GM21737 (cell line): ENCODE data around the gene ETFDH.
"Not testable (repeated sequence)": the region's sequence is repeated elsewhere in the genome, so short reads cannot be mapped to it uniquely, and the experiment has no call there.

ENCODE experiments used
- ATAC-seq: cut with Tn5 transposase; IDR thresholded peaks from one replicate; pipeline ENCODE4 v1.9.1; 2021; ENCODE audit warnings: mild to moderate bottlenecking, moderate library complexity; ENCODE audit not compliant: unreplicated experiment

ETFDH gene

DNA sequence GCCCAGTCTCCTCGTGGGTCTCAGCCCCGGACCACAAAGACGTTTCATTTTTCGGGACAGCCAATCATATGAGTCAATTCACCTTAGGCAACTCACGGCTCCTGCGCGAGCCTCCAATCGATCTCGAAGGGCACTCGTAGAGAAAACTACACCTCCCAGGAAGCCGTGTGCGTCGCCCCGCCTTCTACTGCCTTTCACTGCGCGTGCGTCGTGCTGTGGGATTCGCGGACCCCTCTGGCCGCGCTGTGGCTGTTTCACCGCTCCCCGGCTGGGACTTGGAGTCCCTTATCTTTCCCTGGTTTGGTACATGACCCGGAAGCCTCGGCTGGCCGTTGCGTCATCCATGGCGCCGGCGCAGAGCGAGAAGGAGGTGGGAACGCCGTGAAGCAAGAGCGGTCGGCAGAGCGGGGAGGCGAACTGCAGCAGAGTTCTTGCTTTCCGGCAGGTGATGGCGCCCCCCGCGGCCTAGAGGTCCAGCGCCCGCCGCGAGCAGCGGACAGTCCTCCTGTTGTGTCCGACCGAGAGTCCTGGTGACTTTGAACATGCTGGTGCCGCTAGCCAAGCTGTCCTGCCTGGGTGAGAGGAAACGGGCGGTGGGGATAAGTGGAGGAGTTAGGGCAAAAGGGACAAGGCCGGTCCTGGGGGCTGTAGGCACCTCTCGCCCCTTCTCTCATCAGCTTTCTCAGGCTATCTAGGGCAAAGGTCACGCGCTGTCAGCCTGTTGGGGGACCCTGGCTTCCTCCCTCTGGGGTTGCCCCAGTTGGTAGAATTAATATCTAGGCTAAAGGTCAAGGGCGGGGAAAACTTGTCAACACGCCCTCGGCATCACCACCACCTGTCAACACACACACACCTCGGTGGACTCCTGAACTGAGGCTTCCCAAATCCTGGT, at the start of gene ETFDH:
ETFDH (plus strand) TSS at position 382 of the 892 bp plus-strand sequence; CDS start at position 543, 161 bp downstream.
- ATAC-seq, result peak; percentile 86

DNA sequence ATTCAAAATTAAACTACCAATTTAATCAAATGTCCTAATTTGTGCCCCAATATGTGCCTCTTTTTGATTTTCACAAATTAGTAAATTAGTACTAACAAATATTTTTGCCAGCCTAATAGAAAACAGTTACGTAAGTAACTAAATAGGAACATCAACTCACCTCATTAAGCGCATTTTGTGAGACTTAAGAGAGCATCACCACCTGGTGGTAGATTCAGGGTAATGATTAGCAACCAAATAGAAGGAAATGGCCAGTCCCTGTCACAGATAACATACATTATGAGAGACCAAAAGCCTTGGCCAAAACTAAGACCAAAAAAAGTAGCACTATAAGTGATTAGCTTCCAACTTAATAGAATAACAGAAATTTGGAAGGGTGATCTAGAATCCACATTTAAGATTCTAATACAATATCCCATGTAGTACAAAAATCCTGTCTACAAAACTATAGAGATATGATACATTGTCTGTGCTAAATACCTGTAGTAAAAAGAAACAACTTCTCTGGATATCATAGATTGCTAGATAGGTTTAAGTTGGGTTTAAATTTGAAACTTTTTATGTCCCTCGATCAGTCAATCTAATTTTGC, 47.1 kb upstream of the ETFDH start:
- ATAC-seq, result peak; percentile 89

GRCh38 chr4:158625544-158625943, 46.6 kb upstream of the ETFDH start:
- no peak for ATAC-seq

- no peak for ATAC-seq
These were observed 41.2 kb upstream of the ETFDH start for GRCh38 chr4:158630893-158631292.

DNA sequence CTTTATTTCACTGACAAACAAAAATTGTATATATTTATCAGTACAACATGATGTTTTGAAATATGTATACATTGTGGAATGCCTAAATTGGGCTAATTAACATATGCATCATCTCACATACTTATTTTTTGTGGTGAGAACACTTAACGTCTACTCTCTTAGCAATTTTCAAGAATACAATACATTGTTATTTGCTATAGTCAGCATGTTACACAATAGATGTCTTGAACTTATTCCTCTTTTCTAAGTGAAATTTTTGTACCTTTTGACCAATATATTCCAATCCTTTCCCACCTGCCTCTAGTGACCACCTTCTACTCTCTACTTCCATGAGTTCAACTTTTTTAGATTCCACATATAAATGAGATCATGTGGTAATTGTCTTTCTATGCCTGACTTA, 35.5 kb upstream of the ETFDH start:
- ATAC-seq, result no peak

DNA sequence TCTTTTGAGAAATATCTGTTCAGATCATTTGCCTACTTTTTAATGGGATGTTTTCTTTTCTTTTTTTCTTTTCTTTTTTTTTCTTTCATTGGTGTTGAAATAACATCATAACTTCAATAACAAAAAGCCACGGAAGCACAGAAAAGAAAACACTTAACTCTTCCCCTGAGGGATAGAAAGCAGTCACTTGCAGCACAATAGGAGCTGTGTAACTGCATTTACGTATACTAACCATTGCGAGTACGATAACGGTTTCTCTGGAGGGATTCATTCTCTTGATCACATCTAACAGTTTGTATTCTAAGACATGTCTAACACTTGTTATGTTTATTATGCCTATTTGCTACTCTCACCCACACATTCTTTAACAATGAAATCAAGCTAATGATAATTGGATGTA, 27.7 kb upstream of the ETFDH start:
- no peak for ATAC-seq

DNA sequence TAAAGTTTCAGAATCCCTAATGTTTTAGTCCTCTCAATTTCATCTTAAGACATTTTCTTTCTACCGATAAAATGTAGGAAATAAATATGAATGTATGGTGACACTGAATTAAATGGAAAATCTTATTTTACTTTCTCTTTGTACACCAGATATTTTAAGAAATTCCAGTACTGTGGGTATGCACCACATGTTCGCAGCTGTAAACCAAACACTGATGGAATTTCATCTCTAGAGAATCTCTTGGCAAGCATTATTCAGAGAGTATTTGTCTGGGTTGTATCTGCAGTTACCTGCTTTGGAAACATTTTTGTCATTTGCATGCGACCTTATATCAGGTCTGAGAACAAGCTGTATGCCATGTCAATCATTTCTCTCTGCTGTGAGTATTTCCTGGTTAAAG, 27.3 kb upstream of the ETFDH start:
- no peak for ATAC-seq

GRCh38 chr4:158649111-158649680, 22.9 kb upstream of the ETFDH start:
- no peak for ATAC-seq

GRCh38 chr4:158652920-158653319, 19.2 kb upstream of the ETFDH start:
- ATAC-seq, result no peak

DNA sequence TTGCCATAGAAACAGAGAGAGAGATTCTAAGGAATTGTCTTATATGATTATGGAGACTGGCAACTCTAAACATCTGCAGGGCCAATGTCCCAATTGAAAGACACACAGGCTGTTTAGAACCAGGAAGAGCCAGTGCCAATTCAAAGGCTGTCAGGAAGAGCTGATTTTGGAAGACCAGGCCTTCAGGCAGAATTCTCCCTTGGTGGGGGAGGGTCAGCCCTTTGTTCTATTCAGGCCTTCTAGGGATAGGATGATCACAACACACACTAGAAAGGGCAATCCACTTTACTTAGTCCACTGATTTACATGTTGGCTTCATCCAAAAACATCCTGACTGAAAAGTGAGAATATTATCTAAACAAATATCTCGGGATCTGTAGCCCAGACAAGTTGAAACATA, 15.7 kb upstream of the ETFDH start:
- ATAC-seq, result no peak

- no peak for ATAC-seq
These were observed 14.8 kb upstream of the ETFDH start for GRCh38 chr4:158657291-158657690.

- not testable (repeated sequence) for ATAC-seq
These were observed 8.8 kb upstream of the ETFDH start for GRCh38 chr4:158663255-158663654.

DNA sequence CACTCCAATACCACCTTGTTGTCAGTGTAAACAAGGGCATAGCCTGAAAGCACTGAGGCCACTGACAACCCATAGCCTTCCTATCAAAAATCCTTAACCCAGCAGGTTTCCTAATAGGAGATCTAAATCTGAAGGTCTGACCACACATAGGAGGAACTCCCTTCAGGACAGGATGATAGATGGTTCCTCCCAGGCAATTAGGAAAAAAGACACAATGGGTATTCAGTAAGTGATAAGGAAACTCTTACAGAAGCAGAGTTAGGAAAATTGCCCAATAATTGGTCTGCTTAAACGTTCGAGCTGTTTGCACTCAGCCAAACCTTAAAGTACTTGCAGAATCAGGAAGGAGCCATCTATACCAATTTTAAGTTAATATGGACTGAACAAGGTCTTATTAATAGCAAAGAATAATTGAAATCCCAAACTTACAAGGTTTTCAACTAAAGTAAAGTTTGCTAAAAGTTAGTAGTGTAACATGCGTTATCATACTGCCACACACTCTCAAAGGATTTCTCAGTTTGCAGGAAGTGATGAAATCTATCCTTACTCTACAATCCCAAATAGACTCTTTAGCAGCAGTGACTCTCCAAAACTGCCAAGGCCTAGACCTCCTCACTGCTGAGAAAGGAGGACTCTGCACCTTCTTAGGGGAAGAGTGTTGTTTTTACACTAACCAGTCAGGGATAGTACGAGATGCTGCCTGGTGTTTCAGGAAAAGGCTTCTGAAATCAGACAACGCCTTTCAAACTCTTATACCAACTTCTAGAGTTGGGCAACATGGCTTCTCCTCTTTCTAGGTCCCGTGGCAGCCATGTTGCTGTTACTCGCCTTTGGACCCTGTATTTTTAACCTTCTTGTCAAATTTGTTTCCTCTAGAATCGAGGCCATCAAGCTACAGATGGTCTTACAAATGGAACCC, 8.1 kb upstream of the ETFDH start:
- ATAC-seq, result not testable (repeated sequence)

GRCh38 chr4:158664806-158665205, 7.3 kb upstream of the ETFDH start:
- no peak for ATAC-seq

GRCh38 chr4:158666892-158667291, 5.2 kb upstream of the ETFDH start:
- no peak for ATAC-seq

GRCh38 chr4:158667651-158668198, 4.4 kb upstream of the ETFDH start:
- ATAC-seq, result no peak

DNA sequence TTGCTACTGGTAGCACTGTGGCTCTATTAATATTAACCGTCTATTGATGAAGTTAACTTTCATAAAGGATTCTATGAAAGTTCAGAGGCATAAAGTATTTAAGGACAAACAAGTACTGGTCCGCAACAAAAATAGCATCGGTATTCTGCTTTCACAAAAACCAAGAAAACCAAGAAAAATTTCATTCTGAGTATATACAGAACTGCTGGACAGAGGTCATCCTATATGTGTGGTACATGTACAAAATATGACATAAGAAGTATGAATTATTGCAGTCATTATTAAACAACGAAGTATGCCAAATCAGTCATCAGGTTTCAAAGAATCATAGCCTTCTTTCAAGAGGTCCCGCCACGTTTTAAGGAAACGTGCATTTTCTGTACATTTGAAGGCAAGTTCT, 2.8 kb upstream of the ETFDH start:
- ATAC-seq, result no peak

- peak; percentile 31 for ATAC-seq
These were observed 976 bp upstream of the ETFDH start for GRCh38 chr4:158670975-158671664.

GRCh38 chr4:158671665-158671914, 506 bp upstream of the ETFDH start, which contains the start of gene C4orf46:
Gene C4orf46, minus strand, starts transcription at chr4:158671887. Its CDS starts 86 bp downstream, at chr4:158671801.
- no peak for ATAC-seq

DNA sequence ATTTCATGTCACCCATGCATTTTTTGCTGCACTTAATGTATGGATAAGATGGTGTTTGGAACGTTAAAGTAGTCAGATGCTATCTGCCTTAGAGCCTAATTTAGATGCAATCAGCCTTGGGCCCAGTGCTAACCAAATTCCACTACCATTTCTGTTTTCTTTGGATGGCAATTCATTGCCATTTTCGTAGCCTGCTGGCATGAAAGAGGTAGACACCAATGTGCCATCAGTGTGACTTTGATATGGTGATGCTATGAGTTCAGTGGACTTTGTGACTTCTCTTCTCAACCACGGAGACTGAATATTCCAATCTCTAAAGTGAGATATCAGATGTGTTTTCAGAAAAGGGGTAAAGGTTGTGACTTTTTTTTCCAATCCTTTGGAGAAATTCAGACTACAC, 1.5 kb downstream of the ETFDH start:
- no peak for ATAC-seq
